HG03442 (cell line): ENCODE measurements around the gene CLDN1.

ENCODE experiments used
- ATAC-seq: cut with Tn5 transposase; IDR thresholded peaks from one replicate; pipeline ENCODE4 v1.9.1; 2021; ENCODE audit warnings: mild to moderate bottlenecking, moderate library complexity; ENCODE audit not compliant: unreplicated experiment

The CLDN1 gene, protein sequence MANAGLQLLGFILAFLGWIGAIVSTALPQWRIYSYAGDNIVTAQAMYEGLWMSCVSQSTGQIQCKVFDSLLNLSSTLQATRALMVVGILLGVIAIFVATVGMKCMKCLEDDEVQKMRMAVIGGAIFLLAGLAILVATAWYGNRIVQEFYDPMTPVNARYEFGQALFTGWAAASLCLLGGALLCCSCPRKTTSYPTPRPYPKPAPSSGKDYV

DNA sequence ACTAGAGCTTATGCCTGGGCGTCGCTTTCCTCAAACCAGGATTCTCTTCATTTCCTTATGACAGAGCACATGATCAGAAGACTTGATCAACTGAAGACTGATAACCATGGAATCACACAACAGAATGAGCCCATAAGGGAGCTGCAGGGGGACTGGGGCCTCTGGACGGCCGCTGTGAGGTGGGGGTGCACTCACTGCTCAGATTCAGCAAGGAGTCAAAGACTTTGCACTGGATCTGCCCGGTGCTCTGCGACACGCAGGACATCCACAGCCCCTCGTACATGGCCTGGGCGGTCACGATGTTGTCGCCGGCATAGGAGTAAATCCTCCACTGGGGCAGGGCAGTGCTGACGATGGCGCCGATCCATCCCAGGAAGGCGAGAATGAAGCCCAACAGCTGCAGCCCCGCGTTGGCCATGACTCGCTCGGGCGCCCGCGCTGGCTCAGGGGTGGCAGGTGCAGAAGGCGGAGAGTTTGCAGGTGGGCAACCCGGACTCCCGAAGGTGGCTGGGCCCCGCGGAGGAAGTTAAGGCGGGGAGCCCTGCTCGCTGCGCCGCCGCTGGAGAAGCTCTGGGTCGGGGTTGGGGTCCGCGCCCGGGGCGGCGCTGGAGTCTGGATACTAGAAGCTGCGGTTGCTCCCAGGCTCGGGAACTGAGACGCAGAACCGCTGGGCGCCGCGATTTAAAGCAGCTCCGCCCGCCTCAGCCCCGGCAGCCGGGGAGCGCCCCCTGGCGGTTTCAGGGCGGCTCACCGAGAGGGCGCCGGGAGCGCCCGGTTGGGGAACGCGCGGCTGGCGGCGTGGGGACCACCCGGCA lies at the start of gene CLDN1:
Gene CLDN1 (minus strand): TSS at position 658 of the 815 bp plus-strand sequence. CDS start 240 bp downstream, at position 418.
- ATAC-seq: peak; percentile 90

DNA sequence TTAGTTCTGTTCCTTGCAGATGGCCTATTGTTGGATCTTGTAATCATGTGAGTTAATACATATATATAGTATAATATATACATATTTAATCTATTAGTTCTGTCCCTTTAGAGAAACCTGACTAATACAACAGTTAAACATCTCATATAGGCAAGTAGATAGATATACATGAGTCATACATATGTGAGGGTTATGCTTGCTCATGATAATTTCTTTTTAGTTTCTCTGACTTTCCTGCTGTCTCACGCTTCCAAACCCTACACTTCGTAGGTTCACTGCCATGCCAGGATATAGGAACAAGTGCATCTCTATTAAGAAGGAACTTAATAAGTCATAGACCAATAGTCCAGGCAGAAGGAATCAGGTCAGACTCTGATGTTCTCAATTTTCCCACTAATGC lies 48.9 kb upstream of the CLDN1 start:
- no peak for ATAC-seq

DNA sequence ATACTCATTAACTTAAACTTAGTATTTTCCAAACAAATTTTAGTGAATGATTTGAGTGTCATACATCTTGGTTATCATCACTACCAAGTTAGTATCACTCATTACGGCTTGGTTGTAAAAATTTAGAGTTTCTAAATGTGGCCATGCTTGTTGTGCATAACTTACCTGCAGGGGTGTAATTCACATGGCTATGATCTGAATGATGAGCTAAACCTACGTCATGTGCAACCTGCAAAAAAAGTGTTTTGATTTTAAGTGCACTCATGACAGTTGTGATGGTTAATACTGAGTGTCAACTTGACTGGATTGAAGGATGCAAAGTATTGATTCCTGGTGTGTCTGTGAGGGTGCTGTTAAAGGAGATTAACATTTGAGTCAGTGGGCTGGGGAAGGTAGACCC lies 48.1 kb upstream of the CLDN1 start:
- ATAC-seq: no peak

DNA sequence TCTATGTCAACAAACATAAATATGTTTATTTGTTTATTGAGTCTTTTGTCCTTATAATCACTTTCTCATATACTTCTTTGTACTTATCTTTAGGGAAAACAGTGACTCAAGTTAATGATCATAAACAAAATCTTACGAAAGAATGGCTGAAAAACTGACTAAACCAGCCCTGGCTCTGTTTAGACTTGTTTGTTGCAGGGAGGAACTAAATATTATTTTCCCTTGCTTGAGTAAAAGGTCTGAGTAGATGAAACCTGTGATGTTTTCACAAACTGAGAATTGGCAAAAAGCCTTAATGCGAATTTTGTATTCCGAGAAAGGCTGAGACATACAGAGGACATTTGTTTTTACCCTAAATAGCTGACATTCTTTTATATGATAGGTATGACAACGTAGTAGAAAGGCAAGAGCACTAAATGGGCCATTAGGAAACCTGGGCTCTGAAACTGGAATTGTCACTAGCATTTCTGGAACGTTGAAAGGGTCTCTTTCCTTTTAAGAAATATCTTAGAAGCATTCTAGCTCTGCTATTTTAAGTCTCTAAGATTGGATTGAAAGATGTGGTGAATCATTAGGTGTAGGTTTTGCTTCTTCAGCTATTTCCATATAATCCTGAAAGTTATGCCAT lies 47.5 kb upstream of the CLDN1 start:
- no peak for ATAC-seq

DNA sequence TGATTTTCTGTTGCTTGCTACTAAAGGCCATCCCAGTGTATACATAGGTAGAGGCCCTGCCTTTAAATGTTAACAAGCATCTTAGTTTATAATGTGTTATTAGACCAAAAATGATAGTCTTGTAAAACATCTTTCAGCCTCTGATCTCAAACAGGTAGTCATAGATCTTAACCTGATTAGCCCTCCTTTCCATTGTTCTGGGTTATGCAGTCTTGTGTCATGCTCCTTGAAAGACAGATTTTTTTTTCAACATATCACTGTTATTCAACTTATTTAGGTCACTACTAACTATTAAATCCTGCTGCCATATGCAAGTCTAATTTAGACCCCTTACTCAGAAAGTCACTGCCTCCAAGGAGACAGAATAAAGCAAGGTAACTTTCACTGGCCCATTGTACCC lies 46.6 kb upstream of the CLDN1 start:
- ATAC-seq: no peak

DNA sequence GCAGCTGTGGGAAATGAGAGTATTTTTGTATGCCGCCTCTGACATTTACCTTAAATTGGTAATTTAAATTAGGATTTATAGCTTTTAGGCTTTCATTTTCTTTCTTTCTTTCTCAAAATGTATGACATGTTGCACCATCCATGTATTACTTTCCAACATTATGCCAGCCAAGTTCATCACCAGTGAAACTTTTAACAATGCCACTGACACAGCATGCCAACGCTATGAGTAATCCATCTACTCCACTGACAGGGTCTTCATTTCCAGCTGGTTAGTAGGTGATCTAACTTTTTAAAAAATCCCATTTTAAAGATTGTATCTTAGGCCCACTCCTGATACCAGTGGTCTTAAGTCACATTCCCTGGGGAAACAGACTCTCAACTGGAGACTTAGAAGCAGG lies 43.9 kb upstream of the CLDN1 start:
- ATAC-seq: no peak

DNA sequence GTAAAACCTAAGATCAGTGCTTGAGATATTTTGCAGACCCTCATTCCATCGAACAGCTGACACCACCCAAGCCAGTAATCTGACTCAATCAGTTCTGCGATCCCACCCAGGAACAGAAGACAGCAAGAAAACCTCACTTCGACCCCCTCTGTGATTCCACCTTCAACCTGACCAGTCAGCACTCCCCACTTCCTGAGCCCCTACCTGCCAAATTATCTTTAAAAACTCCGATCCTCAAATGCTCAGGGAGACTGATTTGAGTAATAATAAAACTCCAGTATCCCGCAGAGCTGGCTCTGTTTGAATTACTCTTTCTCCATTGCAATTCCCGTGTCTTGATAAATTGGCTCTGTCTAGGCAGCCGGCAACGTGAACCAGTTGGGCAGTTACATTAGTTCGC lies 40.0 kb upstream of the CLDN1 start:
- no peak for ATAC-seq

DNA sequence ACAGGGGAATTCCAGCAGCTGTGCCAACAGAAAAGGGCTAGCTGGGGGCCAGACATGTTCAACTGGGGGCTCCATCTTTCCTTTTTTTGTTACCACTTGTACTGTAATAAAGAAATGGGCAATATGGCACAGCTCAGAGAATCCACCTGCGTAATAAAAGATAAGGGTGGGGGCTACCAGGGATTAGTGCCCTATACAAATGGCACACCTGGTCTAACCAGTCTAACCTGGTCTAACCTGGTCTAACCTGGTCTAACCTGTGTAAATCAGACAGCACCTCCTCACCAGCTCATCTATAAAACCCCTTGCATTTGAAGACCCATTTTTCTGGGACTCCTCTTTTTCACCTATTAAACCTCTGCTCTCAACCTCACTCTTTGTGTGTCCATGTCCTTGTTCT lies 39.5 kb upstream of the CLDN1 start:
- ATAC-seq: no peak

DNA sequence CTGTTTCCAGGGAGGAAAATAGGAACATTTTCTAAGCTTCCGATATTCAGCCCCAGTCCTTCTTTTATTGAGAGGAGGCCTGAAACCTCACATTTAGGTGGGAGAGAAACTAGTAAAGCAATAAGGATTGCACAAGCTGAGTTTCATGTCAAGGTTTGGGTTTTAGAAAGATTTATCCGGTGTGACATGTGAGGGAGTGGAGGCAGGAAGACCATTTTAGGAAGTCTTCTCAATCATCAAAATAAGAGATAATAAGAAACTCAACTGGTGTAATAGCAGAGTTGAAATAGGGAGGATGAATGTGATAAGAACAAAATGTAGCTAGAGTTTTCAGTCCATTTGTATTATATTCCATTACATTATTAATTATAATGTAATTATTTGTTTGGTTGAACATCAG lies 38.0 kb upstream of the CLDN1 start:
- no peak for ATAC-seq

DNA sequence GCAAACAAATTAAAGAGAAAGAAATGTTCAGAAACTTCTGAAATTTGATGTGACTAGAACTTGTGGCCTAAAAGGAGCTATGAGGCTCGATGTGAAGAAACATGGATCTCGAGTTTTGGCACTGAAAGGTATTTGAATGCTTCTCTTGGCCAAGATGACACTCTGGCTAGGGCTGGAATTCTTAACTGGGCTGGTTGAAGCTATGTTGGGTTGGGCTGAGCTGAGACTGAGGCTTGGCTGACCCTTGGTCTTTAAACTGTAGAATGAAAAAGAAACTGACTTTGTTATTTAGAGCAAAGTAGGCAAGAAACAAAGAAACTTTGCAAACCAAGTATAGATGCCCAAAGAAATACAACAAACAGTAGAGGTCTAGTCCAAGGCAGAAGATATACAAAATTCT lies 37.6 kb upstream of the CLDN1 start:
- ATAC-seq: no peak

DNA sequence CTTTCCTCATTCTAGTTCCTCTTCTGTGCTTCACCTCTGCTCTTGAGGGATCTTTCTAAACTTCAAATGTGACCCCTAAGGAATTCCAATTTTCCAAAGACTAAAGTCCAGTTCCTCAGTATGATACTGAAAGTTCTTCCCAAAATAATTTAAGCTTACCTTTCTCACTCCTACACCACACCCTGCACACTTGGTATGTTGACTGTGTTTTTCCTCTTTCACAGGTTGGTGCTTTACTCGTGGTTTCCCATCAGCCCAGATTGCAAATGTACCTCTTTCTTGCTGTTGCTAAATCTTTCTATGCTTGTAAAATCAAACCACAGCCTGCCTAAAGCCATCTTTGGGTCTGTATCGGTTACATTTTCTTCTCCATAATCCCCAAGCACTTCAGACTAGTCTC lies 35.2 kb upstream of the CLDN1 start:
- ATAC-seq: no peak

DNA sequence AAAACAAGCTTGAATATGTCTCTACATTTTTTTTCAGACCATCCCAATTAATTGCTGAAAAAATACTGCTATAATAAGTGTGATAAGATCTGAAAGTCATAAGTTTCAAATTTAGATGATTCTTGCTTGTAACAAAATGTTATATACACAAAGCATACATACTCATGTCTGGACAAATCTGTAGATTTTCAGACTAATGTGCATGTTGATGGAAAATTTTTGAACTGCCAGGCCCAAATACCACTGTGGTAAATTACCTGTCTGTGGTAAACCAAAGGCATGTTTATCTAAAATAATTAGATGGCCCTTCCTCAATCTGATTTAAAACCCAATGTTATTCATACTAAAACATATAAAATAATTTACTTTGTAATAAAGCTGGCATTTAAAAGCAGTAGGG lies 34.0 kb upstream of the CLDN1 start:
- ATAC-seq: no peak

DNA sequence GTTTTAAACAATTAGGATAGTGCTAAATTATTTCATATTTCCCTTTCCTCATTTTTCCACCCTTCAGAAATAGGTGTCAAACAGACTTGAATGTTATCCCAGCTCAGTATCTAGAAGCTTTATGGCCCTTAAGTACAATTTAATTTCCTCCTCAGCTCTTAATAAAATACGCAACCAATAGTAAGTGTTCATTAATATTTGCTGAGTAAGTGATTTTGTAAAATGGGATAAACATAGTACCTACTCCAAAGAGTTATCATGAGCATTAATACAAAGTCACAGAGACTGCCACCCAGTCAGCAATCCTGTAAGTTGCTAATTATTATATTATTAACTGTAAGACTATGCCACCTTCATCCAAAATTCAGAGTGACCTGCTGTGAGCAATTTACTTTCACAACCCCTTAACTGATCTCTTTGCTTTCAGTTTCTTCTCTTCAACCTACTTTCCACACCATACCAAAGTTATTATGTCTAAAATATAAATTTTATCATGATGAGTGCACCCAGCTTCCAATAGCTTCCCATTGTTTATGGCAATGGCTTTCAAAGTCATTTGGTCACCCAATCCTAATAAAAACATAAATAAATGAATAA lies 30.7 kb upstream of the CLDN1 start:
- no peak for ATAC-seq

DNA sequence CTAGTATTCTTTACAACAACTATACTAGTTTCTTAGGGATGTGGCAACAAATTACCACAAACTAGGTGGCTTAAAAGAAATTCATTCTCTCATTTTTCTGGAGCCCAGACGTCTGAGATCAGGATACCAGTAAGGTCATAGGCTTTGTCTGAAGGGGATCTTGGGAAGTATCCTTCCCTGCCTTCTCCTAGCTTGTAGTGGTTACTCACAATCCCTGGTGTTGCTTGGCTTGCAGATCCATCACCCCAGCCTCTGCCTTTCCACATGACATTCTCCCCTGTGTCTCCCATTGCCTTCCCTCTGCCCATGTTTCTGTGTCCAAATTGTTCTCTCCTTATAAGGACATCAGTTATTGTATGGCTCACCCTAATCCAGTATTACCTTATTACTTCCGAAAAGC lies 24.3 kb upstream of the CLDN1 start:
- no peak for ATAC-seq

DNA sequence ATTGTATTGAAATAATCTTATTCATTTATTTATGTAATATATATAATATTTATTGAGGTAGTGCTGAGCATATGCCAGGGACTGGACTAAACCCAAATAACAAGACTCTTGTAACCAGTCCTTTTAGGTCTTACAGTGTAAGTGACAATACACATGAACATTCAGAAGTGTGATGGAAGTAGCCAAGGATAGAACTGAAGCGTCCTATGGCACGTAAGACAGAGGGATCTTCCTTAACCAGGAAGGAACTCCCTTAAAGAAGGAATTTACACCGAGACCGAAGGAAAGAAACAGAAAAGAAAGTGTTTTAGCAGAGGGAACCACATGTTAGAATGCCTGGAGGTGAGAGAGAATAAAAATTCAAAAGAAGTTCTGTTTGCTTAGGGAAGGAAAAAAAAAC lies 23.6 kb upstream of the CLDN1 start:
- no peak for ATAC-seq

DNA sequence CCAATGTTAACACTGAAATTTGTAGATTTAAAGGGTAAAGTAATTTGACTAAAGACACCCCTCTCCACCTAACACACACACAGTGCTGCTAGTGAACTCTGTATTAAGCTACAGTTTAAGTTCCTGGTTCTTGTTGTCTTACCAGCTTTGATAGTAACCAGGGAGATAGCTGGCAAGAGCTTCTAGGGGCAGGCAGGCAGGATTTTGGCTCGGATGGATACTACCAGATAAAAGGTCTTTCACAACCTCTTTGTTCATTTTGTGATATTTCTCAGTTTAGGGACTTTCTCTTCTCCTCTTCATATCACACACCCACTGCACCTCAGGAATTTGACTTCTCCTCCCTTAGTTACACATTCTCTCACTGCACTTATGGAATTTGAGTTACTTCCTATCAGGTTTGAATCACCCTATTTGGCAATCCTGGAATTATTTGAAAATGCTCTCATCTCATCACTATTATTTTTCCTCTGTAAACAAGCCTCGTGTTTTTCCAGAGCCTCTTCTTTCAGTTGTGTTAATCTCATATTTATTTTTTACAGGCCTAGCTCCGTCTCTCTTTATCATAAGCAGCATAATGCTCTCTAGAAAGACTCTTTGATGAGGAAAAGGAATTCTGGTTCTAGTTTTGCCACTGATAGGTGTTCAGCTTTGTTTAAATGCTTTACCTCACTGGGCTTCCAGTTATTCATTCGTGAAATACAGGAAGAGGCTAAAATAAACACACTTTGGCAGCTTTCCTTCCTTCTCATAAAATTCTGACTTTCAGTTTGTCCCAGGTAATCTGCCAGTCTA lies 23.0 kb upstream of the CLDN1 start:
- ATAC-seq: no peak

DNA sequence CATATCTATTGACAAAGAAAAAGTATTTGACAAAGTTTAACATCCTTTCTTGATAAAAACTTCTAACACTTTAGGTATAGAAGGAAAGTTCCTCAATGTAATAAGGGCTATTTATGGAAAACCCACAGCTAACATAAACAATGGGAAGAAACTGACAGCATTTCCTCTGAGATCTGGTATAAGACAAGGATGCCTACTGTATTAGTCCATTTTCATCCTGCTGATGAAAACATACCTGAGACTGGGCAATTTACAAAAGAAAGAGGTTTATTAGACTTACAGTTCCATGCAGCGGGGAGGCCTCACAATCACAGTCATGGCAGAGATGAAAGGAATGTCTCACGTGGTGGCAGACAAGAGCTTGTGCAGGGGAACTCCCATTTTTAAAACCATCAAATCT lies 17.8 kb upstream of the CLDN1 start:
- no peak for ATAC-seq

DNA sequence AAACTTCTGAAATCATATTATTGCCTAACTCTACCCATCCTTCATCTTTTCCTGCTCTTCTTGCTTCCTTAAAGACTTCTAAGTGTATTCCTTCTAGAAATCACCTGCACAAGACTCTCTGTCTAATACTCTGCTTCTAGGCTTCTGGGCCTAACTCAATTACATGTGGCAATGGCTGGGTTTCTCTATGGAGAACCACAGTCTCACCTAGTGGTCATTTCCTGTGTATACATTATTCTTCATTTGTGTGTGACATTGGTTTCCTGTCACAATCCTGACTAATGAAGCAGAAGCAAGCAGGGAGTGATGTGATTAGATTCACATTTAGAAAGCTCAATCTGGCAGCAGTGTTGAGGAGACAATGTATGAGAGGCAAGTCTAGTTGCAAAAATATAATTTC lies 16.9 kb upstream of the CLDN1 start:
- ATAC-seq: peak; percentile 68

DNA sequence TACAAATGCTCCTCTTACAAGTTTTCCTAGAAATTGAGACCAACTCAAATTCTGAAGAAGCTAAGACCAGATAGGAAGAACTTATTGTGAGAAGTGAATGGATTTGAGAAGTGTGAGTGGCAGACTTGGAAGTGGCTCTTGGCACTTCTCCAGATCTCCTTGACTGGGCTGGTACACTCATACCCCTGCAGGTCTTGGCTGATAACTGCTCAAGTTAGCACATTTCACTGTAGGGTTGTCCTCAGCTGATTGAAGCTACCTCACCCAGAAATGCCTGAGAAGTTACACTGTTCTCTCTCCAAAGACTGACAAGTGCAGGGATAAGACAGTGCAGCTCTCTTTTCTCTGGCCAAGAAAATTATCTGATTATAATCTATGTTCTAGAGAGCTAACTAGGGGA lies 16.5 kb upstream of the CLDN1 start:
- ATAC-seq: no peak

DNA sequence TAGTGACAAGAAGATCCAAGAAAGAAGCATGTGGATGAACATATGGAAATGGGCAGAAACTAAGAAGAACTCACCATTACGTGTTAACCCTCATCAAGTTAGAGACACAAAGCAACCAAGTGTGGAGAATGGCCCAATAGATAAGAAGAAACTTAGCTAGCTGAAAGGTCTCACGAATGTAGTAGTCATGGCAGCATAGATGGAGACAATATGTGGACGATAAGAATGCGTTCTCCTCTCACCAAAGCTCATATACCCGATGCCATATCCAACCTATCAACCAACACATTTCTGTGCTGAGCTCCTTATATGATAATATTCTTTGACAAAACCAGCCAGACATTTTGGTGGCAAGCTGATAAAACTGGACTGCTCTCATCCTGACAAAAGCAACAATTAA lies 15.1 kb upstream of the CLDN1 start:
- no peak for ATAC-seq
